ENCODE results near the gene UBE3D. TPM values are rescaled to one million over a fixed set of nuclear protein-coding genes. Genes with fewer than 3 reads are reported as not detected.
"Not testable (repeated sequence)": the region's sequence is repeated elsewhere in the genome, so short reads cannot be mapped to it uniquely, and the experiment has no call there.

The UBE3D gene
- total RNA-seq, 1 experiment from 2014 or later, result 5.5 TPM

DNA sequence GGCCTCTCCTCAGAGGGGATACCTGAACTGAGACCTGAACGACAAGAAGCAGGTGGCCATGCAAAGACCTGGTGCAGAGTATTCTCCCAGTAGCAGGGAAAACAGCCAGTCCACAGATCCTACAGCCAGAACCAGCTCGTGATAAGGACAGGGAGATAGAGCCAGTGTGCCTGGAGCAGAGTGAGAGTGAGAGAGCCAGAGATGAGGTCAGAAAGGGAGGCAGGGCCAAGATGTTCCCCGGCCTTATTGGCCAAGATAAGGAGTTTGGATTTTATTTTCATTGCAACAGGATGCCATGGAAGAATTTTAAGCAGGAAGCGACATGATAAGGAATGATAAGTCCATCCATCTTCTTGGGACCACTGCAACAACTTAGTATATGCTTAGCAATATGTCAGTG, 111.8 kb downstream of the UBE3D start:
- intact Hi-C loops (cut with micrococcal nuclease), result no loop called here
- no peak for DNase-seq (ENCODE audit: unreplicated experiment)
- CTCF ChIA-PET, result no interaction called here
- Mint-ChIP-seq H3K4me1 (ENCODE audit: insufficient read depth, unreplicated experiment) (peaks cover 44% of the 10 kb centered on the region), H3K4me3 (ENCODE audit: unreplicated experiment) (no peak overlapping the region), H3K9me3 (ENCODE audit: unreplicated experiment) (no peaks in the 10 kb centered on the region), H3K27me3 (ENCODE audit: insufficient read depth, unreplicated experiment) (no peaks in the 10 kb centered on the region), H3K36me3 (ENCODE audit: insufficient read depth, unreplicated experiment) (no peaks in the 10 kb centered on the region), H3K27ac (ENCODE audit: low read depth, unreplicated experiment) (no peak overlapping the region)
- TF ChIP-seq, protein P1, sequence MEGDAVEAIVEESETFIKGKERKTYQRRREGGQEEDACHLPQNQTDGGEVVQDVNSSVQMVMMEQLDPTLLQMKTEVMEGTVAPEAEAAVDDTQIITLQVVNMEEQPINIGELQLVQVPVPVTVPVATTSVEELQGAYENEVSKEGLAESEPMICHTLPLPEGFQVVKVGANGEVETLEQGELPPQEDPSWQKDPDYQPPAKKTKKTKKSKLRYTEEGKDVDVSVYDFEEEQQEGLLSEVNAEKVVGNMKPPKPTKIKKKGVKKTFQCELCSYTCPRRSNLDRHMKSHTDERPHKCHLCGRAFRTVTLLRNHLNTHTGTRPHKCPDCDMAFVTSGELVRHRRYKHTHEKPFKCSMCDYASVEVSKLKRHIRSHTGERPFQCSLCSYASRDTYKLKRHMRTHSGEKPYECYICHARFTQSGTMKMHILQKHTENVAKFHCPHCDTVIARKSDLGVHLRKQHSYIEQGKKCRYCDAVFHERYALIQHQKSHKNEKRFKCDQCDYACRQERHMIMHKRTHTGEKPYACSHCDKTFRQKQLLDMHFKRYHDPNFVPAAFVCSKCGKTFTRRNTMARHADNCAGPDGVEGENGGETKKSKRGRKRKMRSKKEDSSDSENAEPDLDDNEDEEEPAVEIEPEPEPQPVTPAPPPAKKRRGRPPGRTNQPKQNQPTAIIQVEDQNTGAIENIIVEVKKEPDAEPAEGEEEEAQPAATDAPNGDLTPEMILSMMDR (IDR thresholded peaks at IDR 0.05; ENCODE audit: unreplicated experiment), result no peak
- no TSS peak for BruUV-seq (replicated peaks)
- POLR2A ChIA-PET, result interaction anchor here (1.7 kb wide), 1 partner anchor 10 kb away, joined by 3 read pairs; no protein-coding TSS in a partner anchor

DNA sequence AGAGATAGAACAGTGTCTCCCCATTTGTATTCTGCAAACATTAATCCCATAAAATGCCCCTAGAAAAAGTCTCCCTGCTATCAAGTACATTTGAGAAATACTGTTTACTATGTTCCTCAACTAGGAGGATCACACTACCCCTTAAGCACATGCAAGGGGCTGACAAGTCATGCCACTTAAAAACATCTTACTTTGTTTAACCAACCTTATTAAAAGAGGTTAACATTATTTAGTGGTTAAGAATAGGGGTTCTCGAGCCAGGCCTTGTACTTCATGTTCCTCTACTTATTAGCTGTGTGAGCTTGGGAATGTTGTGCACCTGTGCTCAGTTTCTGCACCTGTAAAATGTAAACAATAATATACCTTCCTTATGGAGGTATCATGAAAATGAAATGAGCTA, 113.7 kb downstream of the UBE3D start:
- POLR2A ChIA-PET, result interaction anchor here (0.6 to 0.8 kb wide), 2 partner anchors 8 to 35 kb away, joined by 3 read pairs; no protein-coding TSS in a partner anchor
- Mint-ChIP-seq H3K4me3 (ENCODE audit: unreplicated experiment) (no peak overlapping the region), H3K4me1 (ENCODE audit: insufficient read depth, unreplicated experiment) (peaks cover 44% of the 10 kb centered on the region), H3K9me3 (ENCODE audit: unreplicated experiment) (peaks cover 11% of the 10 kb centered on the region), H3K27me3 (ENCODE audit: insufficient read depth, unreplicated experiment) (no peaks in the 10 kb centered on the region), H3K36me3 (ENCODE audit: insufficient read depth, unreplicated experiment) (no peaks in the 10 kb centered on the region), H3K27ac (ENCODE audit: low read depth, unreplicated experiment) (peak overlapping the region; percentile 73)
- intact Hi-C loops (cut with micrococcal nuclease), result no loop called here
- TF ChIP-seq, protein P1 (IDR thresholded peaks at IDR 0.05; ENCODE audit: unreplicated experiment), result no peak
- no TSS peak for BruUV-seq (replicated peaks)
- CTCF ChIA-PET, result interaction anchor here (0.5 to 1.2 kb wide), 4 partner anchors 87 to 1242 kb away, joined by 3 to 4 read pairs (median 3); partner anchors contain the start of gene UBE3D
- no peak for DNase-seq (ENCODE audit: unreplicated experiment)

DNA sequence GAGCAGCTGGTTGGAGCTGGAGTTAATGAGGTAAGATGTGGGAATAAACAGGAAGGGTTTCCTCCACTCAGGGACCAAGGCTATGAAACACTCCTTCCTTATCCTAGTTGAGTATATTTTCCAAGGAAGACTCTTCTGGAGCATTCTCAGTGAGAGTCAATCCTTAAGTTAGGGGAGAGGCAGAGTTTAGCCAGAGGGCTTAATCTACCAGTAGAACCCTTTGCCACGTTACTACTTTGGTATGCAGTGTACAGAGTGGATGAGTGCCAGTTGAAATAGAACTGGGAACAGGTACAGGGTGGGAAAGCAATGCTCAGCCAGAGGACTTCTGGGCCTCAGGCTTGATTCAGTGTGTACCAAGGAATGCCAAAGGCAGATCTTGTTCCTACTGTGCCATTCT, 114.3 kb downstream of the UBE3D start:
- BruUV-seq (replicated peaks), result no TSS peak
- POLR2A ChIA-PET, result no interaction called here

DNA sequence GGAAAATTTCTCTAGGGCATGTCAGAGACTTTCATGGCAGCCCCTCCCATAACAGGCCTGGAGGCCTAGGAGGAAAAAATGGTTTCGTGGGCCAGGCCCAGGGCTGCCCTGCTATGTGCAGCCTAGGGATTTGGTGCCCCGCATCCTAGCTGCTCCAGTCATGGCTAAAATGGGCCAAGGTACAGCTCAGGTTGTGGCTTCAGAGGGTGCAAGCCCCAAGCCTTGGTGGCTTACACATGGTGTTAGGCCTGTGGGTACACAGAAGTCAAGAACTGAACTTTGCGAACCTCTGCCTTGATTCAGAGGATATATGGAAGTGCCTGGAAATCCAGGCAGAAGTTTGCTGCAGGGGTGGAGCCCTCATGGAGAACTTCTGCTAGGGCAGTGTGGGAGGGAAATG, 134.7 kb downstream of the UBE3D start:
- H3K4me1 Mint-ChIP-seq (ENCODE audit: insufficient read depth, unreplicated experiment); CTCF ChIA-PET; BruUV-seq (replicated peaks); H3K36me3 Mint-ChIP-seq (ENCODE audit: insufficient read depth, unreplicated experiment); POLR2A ChIA-PET; DNase-seq (ENCODE audit: unreplicated experiment); H3K27ac Mint-ChIP-seq (ENCODE audit: low read depth, unreplicated experiment); H3K27me3 Mint-ChIP-seq (ENCODE audit: insufficient read depth, unreplicated experiment); intact Hi-C loops (cut with micrococcal nuclease); H3K4me3 Mint-ChIP-seq (ENCODE audit: unreplicated experiment): not testable (repeated sequence)
- H3K9me3 Mint-ChIP-seq (ENCODE audit: unreplicated experiment), result peaks cover 16% of the 10 kb centered on the region

More for the DNA sequence above, 114.3 kb downstream of the UBE3D start:
- Mint-ChIP-seq H3K9me3 (ENCODE audit: unreplicated experiment) (peaks cover 16% of the 10 kb centered on the region), H3K4me1 (ENCODE audit: insufficient read depth, unreplicated experiment) (peaks cover 44% of the 10 kb centered on the region), H3K4me3 (ENCODE audit: unreplicated experiment) (no peak overlapping the region), H3K27me3 (ENCODE audit: insufficient read depth, unreplicated experiment) (no peaks in the 10 kb centered on the region), H3K27ac (ENCODE audit: low read depth, unreplicated experiment) (peak overlapping the region; percentile 73), H3K36me3 (ENCODE audit: insufficient read depth, unreplicated experiment) (no peaks in the 10 kb centered on the region)
- intact Hi-C loops (cut with micrococcal nuclease), result no loop called here
- DNase-seq (ENCODE audit: unreplicated experiment), result peak; percentile 88
- TF ChIP-seq, protein P1 (IDR thresholded peaks at IDR 0.05; ENCODE audit: unreplicated experiment), result no peak
- CTCF ChIA-PET, result interaction anchor here (0.5 to 0.6 kb wide), 2 partner anchors 414 to 700 kb away, joined by 3 to 4 read pairs; no protein-coding TSS in a partner anchor
